OCI-LY3 (cell line): ENCODE data around the gene CCBE1.
"Not testable (repeated sequence)": the region's sequence is repeated elsewhere in the genome, so short reads cannot be mapped to it uniquely, and the experiment has no call there.

Source experiments
- H2AFZ ChIP-seq: fragments of 200-600, 300-600 bp; shearing (Covaris generic); 2 replicates; pipeline ENCODE4 v1.6.0; 2014; ENCODE audit warnings: antibody characterized with exemption, low read depth, low read length
- H3K27ac ChIP-seq: fragments of 200-600, 300-600 bp; sonication (generic); 2 replicates; pipeline ENCODE4 v1.5.1; 2014; ENCODE audit warnings: mild to moderate bottlenecking, low read length, moderate library complexity, mixed read lengths
- H3K27me3 ChIP-seq: fragments of 200-600, 300-600 bp; sonication (generic); 2 replicates; pipeline ENCODE4 v1.6.1; 2014; ENCODE audit warnings: low read depth, low read length, mixed read lengths
- H3K36me3 ChIP-seq: fragments of 200-600, 300-600 bp; sonication (generic); replicated peaks from 2 replicates; pipeline ENCODE3; 2014; ENCODE audit warnings: low read depth, low read length, mixed read lengths
- H3K4me1 ChIP-seq: fragments of 300-600, 200-600 bp; sonication (generic); 2 replicates; pipeline ENCODE4 v1.6.1; 2014; ENCODE audit warnings: low read length, mixed read lengths
- H3K4me2 ChIP-seq: fragments of 200-600, 300-600 bp; sonication (generic); 2 replicates; pipeline ENCODE4 v1.6.1; 2014; ENCODE audit warnings: low read length, mixed read lengths
- H3K4me3 ChIP-seq: fragments of 300-600, 200-600 bp; sonication (generic); 2 replicates; pipeline ENCODE4 v1.5.1; 2014; ENCODE audit warnings: antibody characterized with exemption, mild to moderate bottlenecking, low read length, moderate library complexity
- H3K79me2 ChIP-seq: fragments of 300-600, 200-600 bp; shearing (Covaris generic); 2 replicates; pipeline ENCODE4 v1.6.1; 2014; ENCODE audit warnings: mild to moderate bottlenecking, low read length, mixed read lengths
- H3K9ac ChIP-seq: fragments of 300-600, 200-600 bp; shearing (Covaris generic); 2 replicates; pipeline ENCODE4 v1.6.0; 2014; ENCODE audit warnings: mild to moderate bottlenecking, low read length, moderate library complexity
- H3K9me3 ChIP-seq: fragments of 200-600, 300-600 bp; shearing (Covaris generic); 2 replicates; pipeline ENCODE4 v1.6.1; 2014; ENCODE audit warnings: low read length, mixed read lengths; ENCODE audit not compliant: insufficient read depth
- H4K20me1 ChIP-seq: fragments of 200-600, 300-600 bp; sonication (generic); 2 replicates; pipeline ENCODE4 v1.6.1; 2016; ENCODE audit warnings: low read length, mixed read lengths; ENCODE audit not compliant: insufficient read depth
- EZH2phosphoT487 ChIP-seq: fragments of 200-600 bp; shearing (Covaris generic); IDR thresholded peaks from 2 replicates; pipeline ENCODE4 v1.6.1; 2018; ENCODE audit warnings: antibody characterized with exemption, mixed run types, low read depth
- TF ChIP-seq, protein P1 (sequence below): fragments of 200-600, 300-600 bp; sonication (generic); IDR thresholded peaks from 2 replicates; pipeline ENCODE4 v1.5.1; 2014; ENCODE audit warnings: antibody characterized with exemption, low read length, low read depth

The CCBE1 gene

DNA sequence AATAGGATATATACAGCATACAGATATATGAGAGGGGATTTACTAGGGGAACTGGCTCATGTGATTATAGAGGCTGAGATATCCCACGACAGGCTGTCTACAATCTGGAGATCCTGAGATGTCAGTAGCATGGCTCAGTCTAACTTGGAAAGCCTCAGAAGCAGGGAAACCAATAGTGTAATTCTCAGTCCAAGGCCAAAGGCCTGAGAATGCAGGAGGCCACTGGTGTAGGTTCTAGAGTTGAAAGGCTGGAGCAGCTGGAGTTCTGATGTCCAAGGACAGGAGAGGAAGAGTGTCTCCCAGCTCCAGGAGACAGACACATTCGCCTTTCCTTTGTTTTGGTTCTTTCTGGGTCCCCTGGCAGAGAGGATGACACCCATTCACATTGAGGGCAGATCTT is 20.1 kb upstream of the CCBE1 start:
- Histone ChIP-seq H3K27me3 (peaks cover 45% of the 10 kb centered on the region), H3K27ac (no peak overlapping the region), H3K9me3 (no peaks in the 10 kb centered on the region), H3K4me2 (no peak overlapping the region), H4K20me1 (no peaks in the 10 kb centered on the region), H3K9ac (no peak overlapping the region), H3K36me3 (no peaks in the 10 kb centered on the region), H3K4me1 (no peaks in the 10 kb centered on the region), H3K79me2 (no peaks in the 10 kb centered on the region), H3K4me3 (no peak overlapping the region), H2AFZ (no peak overlapping the region)
- no peak for TF ChIP-seq EZH2phosphoT487
- TF ChIP-seq, protein P1, sequence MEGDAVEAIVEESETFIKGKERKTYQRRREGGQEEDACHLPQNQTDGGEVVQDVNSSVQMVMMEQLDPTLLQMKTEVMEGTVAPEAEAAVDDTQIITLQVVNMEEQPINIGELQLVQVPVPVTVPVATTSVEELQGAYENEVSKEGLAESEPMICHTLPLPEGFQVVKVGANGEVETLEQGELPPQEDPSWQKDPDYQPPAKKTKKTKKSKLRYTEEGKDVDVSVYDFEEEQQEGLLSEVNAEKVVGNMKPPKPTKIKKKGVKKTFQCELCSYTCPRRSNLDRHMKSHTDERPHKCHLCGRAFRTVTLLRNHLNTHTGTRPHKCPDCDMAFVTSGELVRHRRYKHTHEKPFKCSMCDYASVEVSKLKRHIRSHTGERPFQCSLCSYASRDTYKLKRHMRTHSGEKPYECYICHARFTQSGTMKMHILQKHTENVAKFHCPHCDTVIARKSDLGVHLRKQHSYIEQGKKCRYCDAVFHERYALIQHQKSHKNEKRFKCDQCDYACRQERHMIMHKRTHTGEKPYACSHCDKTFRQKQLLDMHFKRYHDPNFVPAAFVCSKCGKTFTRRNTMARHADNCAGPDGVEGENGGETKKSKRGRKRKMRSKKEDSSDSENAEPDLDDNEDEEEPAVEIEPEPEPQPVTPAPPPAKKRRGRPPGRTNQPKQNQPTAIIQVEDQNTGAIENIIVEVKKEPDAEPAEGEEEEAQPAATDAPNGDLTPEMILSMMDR: no peak

DNA sequence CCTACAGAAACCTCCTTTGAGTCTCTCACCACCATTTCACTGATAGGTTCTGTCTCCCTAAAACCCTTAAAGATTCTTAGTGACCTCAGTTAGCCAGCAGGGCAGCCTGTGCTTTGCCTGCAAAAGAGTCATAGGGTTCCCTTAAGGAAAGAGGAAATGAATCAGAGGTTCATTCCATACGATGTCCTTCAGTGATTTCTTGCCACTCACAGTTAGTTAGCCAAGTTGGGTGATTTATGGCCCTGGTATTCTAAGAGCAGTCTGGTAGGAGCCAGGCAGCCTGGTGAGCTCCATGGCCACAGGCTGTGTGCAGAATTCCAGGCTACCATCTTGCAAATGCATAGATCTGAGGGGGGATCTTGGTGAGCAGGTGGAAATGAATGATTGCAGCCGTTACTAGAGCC is 18.7 kb upstream of the CCBE1 start:
- Histone ChIP-seq H4K20me1 (no peaks in the 10 kb centered on the region), H3K79me2 (no peaks in the 10 kb centered on the region), H3K4me3 (no peak overlapping the region), H3K27ac (no peak overlapping the region), H3K4me2 (no peak overlapping the region), H3K9ac (no peak overlapping the region), H3K4me1 (no peaks in the 10 kb centered on the region), H3K9me3 (no peaks in the 10 kb centered on the region), H3K27me3 (peaks cover 35% of the 10 kb centered on the region), H3K36me3 (no peaks in the 10 kb centered on the region), H2AFZ (no peak overlapping the region)
- TF ChIP-seq EZH2phosphoT487: no peak
- TF ChIP-seq, protein P1: no peak

DNA sequence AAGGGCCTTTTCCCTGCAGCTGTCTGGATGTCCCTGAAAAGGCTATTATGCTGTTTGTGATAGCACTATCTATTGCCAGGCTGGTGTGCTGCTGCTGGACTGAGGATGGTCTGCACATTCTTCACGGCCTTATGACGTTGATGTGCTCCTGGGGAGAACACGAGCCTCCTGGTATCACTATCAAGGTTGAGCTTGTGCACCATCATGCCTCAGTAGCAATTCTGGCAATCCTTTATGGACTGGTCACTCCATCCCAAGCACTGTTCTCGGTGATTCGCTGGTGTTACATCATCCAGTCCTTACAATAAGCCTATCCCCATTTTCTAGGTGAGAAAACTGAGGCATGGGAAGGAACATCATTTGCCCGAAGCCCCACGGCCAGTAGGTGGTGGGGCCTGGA is 18.2 kb upstream of the CCBE1 start:
- Histone ChIP-seq H3K4me2 (no peak overlapping the region), H4K20me1 (no peaks in the 10 kb centered on the region), H3K9ac (no peak overlapping the region), H3K36me3 (no peaks in the 10 kb centered on the region), H3K79me2 (no peaks in the 10 kb centered on the region), H3K27ac (no peak overlapping the region), H3K27me3 (peaks cover 38% of the 10 kb centered on the region), H2AFZ (no peak overlapping the region), H3K9me3 (no peaks in the 10 kb centered on the region), H3K4me3 (no peak overlapping the region), H3K4me1 (no peaks in the 10 kb centered on the region)
- TF ChIP-seq, protein P1: no peak
- TF ChIP-seq EZH2phosphoT487: no peak

DNA sequence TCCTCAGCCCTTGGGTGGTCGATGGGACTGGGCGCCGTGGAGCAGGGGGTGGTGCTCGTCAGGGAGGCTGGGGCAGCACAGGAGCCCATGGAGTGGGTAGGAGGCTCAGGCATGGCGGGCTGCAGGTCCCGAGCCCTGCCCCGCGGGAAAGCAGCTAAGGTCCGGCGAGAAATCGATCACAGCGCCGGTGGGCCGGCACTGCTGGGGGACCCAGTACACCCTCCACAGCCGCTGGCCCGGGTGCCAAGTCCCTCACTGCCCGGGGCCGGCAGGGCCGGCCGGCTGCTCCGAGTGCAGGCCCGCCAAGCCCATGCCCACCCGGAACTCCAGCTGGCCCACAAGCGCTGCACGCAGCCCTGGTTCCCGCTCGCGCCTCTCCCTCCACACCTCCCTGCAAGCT is 16.9 kb upstream of the CCBE1 start:
- H3K9ac ChIP-seq, H4K20me1 ChIP-seq, H3K4me2 ChIP-seq, H3K9me3 ChIP-seq, H3K4me3 ChIP-seq, H2AFZ ChIP-seq, H3K79me2 ChIP-seq, H3K27ac ChIP-seq, H3K36me3 ChIP-seq, H3K4me1 ChIP-seq: not testable (repeated sequence)
- H3K27me3 ChIP-seq: peaks cover 30% of the 10 kb centered on the region

DNA sequence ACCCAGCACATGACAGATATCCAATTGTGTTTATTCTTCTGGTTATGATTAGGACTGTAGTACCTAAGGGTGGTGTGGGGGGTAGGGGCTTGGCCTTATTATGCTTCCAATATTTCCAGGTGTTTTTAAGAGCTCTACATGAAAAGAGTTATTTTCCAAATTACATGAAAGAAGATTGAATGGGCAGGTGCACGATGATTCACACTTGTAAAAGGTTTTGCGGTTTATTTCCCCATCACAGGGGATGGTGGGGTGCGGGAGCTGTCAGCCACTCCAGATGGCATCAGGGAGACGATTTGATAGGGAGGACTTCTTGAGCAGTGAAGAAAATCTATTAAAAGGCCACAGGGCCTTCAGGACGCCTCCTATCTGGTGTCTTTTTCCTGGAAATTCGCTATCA is 15.1 kb upstream of the CCBE1 start:
- no peak for TF ChIP-seq EZH2phosphoT487
- TF ChIP-seq, protein P1: no peak
- H3K9ac ChIP-seq: no peak overlapping the region
- no peaks in the 10 kb centered on the region for H3K9me3 ChIP-seq

More for the DNA sequence above, 15.1 kb upstream of the CCBE1 start:
- Histone ChIP-seq H2AFZ (no peak overlapping the region), H3K36me3 (no peaks in the 10 kb centered on the region), H3K79me2 (no peaks in the 10 kb centered on the region), H4K20me1 (no peaks in the 10 kb centered on the region), H3K4me1 (no peaks in the 10 kb centered on the region), H3K4me2 (no peak overlapping the region), H3K4me3 (no peak overlapping the region), H3K27ac (no peak overlapping the region), H3K27me3 (peaks cover 25% of the 10 kb centered on the region)
